ENCODE results near the gene ADAMTS10. TPM values are rescaled to one million over a fixed set of nuclear protein-coding genes. Genes with fewer than 3 reads are reported as not detected.

The ADAMTS10 gene
- total and polyA plus RNA-seq, 2 of the 8 experiments (the other 6 are each of a cell fraction or from before 2014, with no cell fraction given), result 6.9 to 17.4 TPM

GRCh38 chr19:8616861-8617260, 6.3 kb upstream of the ADAMTS10 start:
- POLR2A ChIA-PET (ENCODE audit: partially characterized antibody), result interaction anchor here (0.9 to 1.6 kb wide), 3 partner anchors 8 to 24 kb away, joined by 3 to 4 read pairs (median 3); no protein-coding TSS in a partner anchor
- WGBS, 2 experiments (ENCODE audit: extremely low coverage in 1 of 2, insufficient coverage in 1 of 2, insufficient read length in 1 of 2, insufficient replicate concordance in 2 of 2, low coverage in 1 of 2, low lambda C conversion rate in 2 of 2, missing lambda C conversion rate in 1 of 2), result 89% methylated on average over 6 of the region's 6 CpGs; no CpG with 5 or more reads in 1 of the 2 experiments
- TF ChIP-seq ZNF274 (IDR thresholded peaks at IDR 0.05; ENCODE audit: borderline replicate concordance, extremely low read depth, low read length) (no peak), GABPA (IDR thresholded peaks at IDR 0.05; ENCODE audit: borderline replicate concordance, insufficient read depth, low read length) (no peak), KDM5A (IDR thresholded peaks at IDR 0.05; ENCODE audit: low read length) (no peak), JUND (IDR thresholded peaks at IDR 0.05; ENCODE audit: low read length) (no peak), JUN (IDR thresholded peaks at IDR 0.05; ENCODE audit: low read depth, low read length) (no peak), SP2 (IDR thresholded peaks at IDR 0.05; ENCODE audit: low read length) (no peak), SP1 (IDR thresholded peaks at IDR 0.05; ENCODE audit: low read depth, low read length) (no peak), CEBPB (IDR thresholded peaks at IDR 0.05; ENCODE audit: low read depth, low read length) (no peak), YY1 (IDR thresholded peaks at IDR 0.05; ENCODE audit: low read depth, low read length) (no peak), TAF7 (optimal IDR thresholded peaks at IDR 0.05; ENCODE audit: borderline replicate concordance, low read depth, low read length) (no peak), CHD1 (IDR thresholded peaks at IDR 0.05; ENCODE audit: low read depth, low read length) (no peak), HDAC2 (IDR thresholded peaks at IDR 0.05; ENCODE audit: borderline replicate concordance in 1 of 2, low read depth in 2 of 2, low read length in 2 of 2) (no peak), BCL11A (IDR thresholded peaks at IDR 0.05; ENCODE audit: low read depth in 2 of 2, low read length in 2 of 2) (no peak), EP300 (IDR thresholded peaks at IDR 0.05; ENCODE audit: borderline replicate concordance in 1 of 2, low read depth in 2 of 2, low read length in 2 of 2) (no peak), CBX5 (IDR thresholded peaks at IDR 0.05; ENCODE audit: low read depth, low read length) (no peak)

More at GRCh38 chr19:8616861-8617260, 6.3 kb upstream of the ADAMTS10 start:
- Histone ChIP-seq H3K23me2 (ENCODE audit: low read depth, low read length) (no peaks in the 10 kb centered on the region; the same call in 1 of the 2 replicates), H2AFZ (ENCODE audit: low read length) (no peak overlapping the region), H4K91ac (replicated peaks; ENCODE audit: insufficient read length, low read length) (no peak overlapping the region), H3K4me1 (replicated peaks in 1 of 4; ENCODE audit: control insufficient read depth in 3 of 4, insufficient read depth in 4 of 4, low read length in 3 of 4) (peaks cover 0 to 3% (median 2%) of the 10 kb centered on the region in 4 experiments; a peak in 5 of 7 replicates), H3K4me3 (ENCODE audit: extremely low read depth in 1 of 4, insufficient read depth in 2 of 4, low read depth in 3 of 4, low read length in 4 of 4) (no peak overlapping the region), H2BK120ac (replicated peaks; ENCODE audit: low read depth, low read length) (no peak overlapping the region), H3K36me3 (ENCODE audit: control insufficient read depth in 2 of 4, insufficient read depth in 4 of 4, low read length in 3 of 4) (no peaks in the 10 kb centered on the region), H3K9ac (replicated peaks in 1 of 4; ENCODE audit: extremely low read depth in 1 of 4, low read depth in 3 of 4, low read length in 3 of 4) (no peak overlapping the region), H3K9me3 (ENCODE audit: insufficient read depth in 2 of 2, low read depth in 1 of 2, low read length in 1 of 2) (no peaks in the 10 kb centered on the region), H2AK5ac (ENCODE audit: low read depth, low read length) (no peak overlapping the region), H3K4ac (replicated peaks; ENCODE audit: insufficient read length, low read depth, low read length) (no peak overlapping the region), H3K4me2 (ENCODE audit: insufficient read depth in 1 of 2, low read depth in 2 of 2, low read length in 2 of 2) (no peak overlapping the region), H2BK5ac (ENCODE audit: low read depth, low read length) (no peak overlapping the region), H3K79me2 (ENCODE audit: control insufficient read depth in 1 of 2, insufficient read depth in 2 of 2, low read length in 2 of 2) (no peaks in the 10 kb centered on the region), H3K27me3 (replicated peaks in 1 of 4; ENCODE audit: control insufficient read depth in 3 of 4, extremely low read depth in 1 of 4, insufficient read depth in 3 of 4, low read length in 3 of 4) (no peaks in the 10 kb centered on the region), H2BK12ac (ENCODE audit: low read depth, low read length) (no peak overlapping the region), H3K14ac (ENCODE audit: insufficient read length) (no peak overlapping the region), H3K23ac (ENCODE audit: insufficient read length) (no peak overlapping the region), H2BK15ac (ENCODE audit: low read length) (0 out of 2 replicates have a peak overlapping the region, but pooled peaks have one; percentile 29), H3K18ac (ENCODE audit: extremely low read depth, low read length) (no peak overlapping the region), H3K56ac (replicated peaks; ENCODE audit: insufficient read length, low read depth, low read length) (no peak overlapping the region), H4K5ac (ENCODE audit: insufficient read length, low read depth, low read length) (no peak overlapping the region), H4K20me1 (replicated peaks in 1 of 2; ENCODE audit: control insufficient read depth in 1 of 2, insufficient read depth in 2 of 2, low read length in 2 of 2) (no peaks in the 10 kb centered on the region), H2BK20ac (ENCODE audit: low read length) (no peak overlapping the region), H4K8ac (ENCODE audit: extremely low read depth, insufficient read depth, low read length) (no peak overlapping the region), H3K27ac (ENCODE audit: low read depth, low read length) (no peak overlapping the region), H3K79me1 (ENCODE audit: low read depth, low read length) (no peaks in the 10 kb centered on the region)
- CTCF ChIA-PET (ENCODE audit: partially characterized antibody), result interaction anchor here (1.3 to 6.0 kb wide), 8 partner anchors 8 to 37 kb away, joined by 3 to 26 read pairs (median 6); no protein-coding TSS in a partner anchor
- DNase-seq (ENCODE audit: low read depth in 1 of 2, low spot score in 2 of 2) (no peak), FAIRE-seq (no peak)
